Right cardiac atrium (tissue), 5 donors: ENCODE results near the gene CPXM2. TPM values are rescaled to one million over a fixed set of nuclear protein-coding genes. Genes with fewer than 3 reads are reported as not detected.
A peak's percentile ranks its signal among the peaks of the same experiment; 100 is the strongest.

Experiments
- ATAC-seq, 2 donors: fragments of 200-7000 bp; cut with Tn5 transposase; one replicate each; pipeline versions ENCODE4 v1.8.0 to v1.9.1; 2020; ENCODE audit warnings: moderate library complexity in 2 of 2, mild to moderate bottlenecking in 1 of 2
- DNase-seq, 3 donors: peaks; one replicate each; pipeline ENCODE4 v3.0.0-alpha.2; 2020
- H3K27ac ChIP-seq: one replicate; pipeline ENCODE4 v1.5.1; 2013; ENCODE audit warnings: mild to moderate bottlenecking, low read length, control low read depth, moderate library complexity
- H3K27me3 ChIP-seq: one replicate; pipeline ENCODE4 v1.6.1; 2013; ENCODE audit not compliant: control insufficient read depth, insufficient read depth
- H3K4me1 ChIP-seq: one replicate; pipeline ENCODE4 v1.6.1; 2013; ENCODE audit warnings: low read length; ENCODE audit not compliant: control insufficient read depth, insufficient read depth
- H3K4me3 ChIP-seq: one replicate; pipeline ENCODE4 v1.5.1; 2013; ENCODE audit warnings: low read length, control low read depth
- H3K9me3 ChIP-seq: one replicate; pipeline ENCODE4 v1.6.1; 2013; ENCODE audit warnings: low read length; ENCODE audit not compliant: control insufficient read depth
- WGBS: extraction: QIAGEN DNeasy Blood & Tissue Kit; methylation state at CpG from one replicate; pipeline ENCODE4 v1.1.7; 2013; 5-methylcytosine and 5-hydroxymethylcytosine counted together
- intact Hi-C, 4 donors: fragments of 100-400 bp; cut with DNase I; formaldehyde crosslinking; loops; one replicate each; pipeline versions ENCODE4 v1.11.0 to v1.14.0; 2022 to 2023
- polyA plus RNA-seq: library from polyadenylated mRNA; stranded (reverse); fragments of 200-250 nt; gene quantifications from one replicate; pipeline ENCODE4 v1.2.3, GENCODE V29; 2013
- total RNA-seq, 4 donors: library from RNA; stranded (reverse); fragmentation: NEBNext Ultra II Directional; extraction: Animal tissue kit (Norgen Biotek cat#: 25700); gene quantifications; one replicate each; pipeline ENCODE4 v1.2.1, GENCODE V29; 2021
- donor health status: healthy with polysubstance abuse.
- donor health status: DM: no; HTN: yes; CAD: no.
- donor health status: DM: no; HTN: no; CAD: no.
- donor health status: DM: no; HTN: yes; CAD: no; lungs with severe emphysema.
- donor health status: DM: yes; HTN: yes; CAD: no.

CPXM2 gene
- total and polyA plus RNA-seq, 5 donors: 2.1 to 12.8 (median 6.7) TPM

GRCh38 chr10:123904834-123905409 is 13.3 kb upstream of the CPXM2 start:
- no peaks in the 10 kb centered on the region for H3K27me3 ChIP-seq
- H3K4me3 ChIP-seq: no peak overlapping the region
- intact Hi-C loops: no loop called here
- no peaks in the 10 kb centered on the region for H3K9me3 ChIP-seq
- H3K4me1 ChIP-seq: no peaks in the 10 kb centered on the region
- DNase-seq (no peak), ATAC-seq (peak in 1 of 2 donors; percentile 16)
- WGBS: 50% methylated on average over 10 of the region's 10 CpGs
- no peak overlapping the region for H3K27ac ChIP-seq

- intact Hi-C loops: no loop called here
- DNase-seq: no peak
- ATAC-seq: no peak
- Histone ChIP-seq H3K9me3 (peaks cover 1% of the 10 kb centered on the region), H3K27me3 (no peaks in the 10 kb centered on the region), H3K27ac (no peak overlapping the region), H3K4me1 (no peaks in the 10 kb centered on the region), H3K4me3 (no peak overlapping the region)
- 38% methylated on average over 5 of the region's 5 CpGs for WGBS
Observed at GRCh38 chr10:123903621-123904020, 12.0 kb upstream of the CPXM2 start.

- Histone ChIP-seq H3K9me3 (peaks cover 1% of the 10 kb centered on the region), H3K4me1 (no peaks in the 10 kb centered on the region), H3K27ac (no peak overlapping the region), H3K27me3 (no peaks in the 10 kb centered on the region), H3K4me3 (no peak overlapping the region)
- DNase-seq: no peak
- 92% methylated on average over 4 of the region's 4 CpGs for WGBS
- intact Hi-C loops: no loop called here
- no peak for ATAC-seq
Observed at GRCh38 chr10:123901621-123902020, 10.0 kb upstream of the CPXM2 start.

- intact Hi-C loops: no loop called here
- ATAC-seq (no peak), DNase-seq (no peak)
- no peaks in the 10 kb centered on the region for H3K4me1 ChIP-seq
- peaks cover 1% of the 10 kb centered on the region for H3K9me3 ChIP-seq
- no peak overlapping the region for H3K27ac ChIP-seq
- no peak overlapping the region for H3K4me3 ChIP-seq
- WGBS: 71% methylated on average over 4 of the region's 4 CpGs
- H3K27me3 ChIP-seq: no peaks in the 10 kb centered on the region
Observed at GRCh38 chr10:123897146-123897545, 5.5 kb upstream of the CPXM2 start.

- H3K27me3 ChIP-seq: no peaks in the 10 kb centered on the region
- ATAC-seq: no peak
- 67% methylated on average over 4 of the region's 4 CpGs for WGBS
Observed at GRCh38 chr10:123896246-123896927, 4.8 kb upstream of the CPXM2 start.

GRCh38 chr10:123893651-123894050 is 2.0 kb upstream of the CPXM2 start:
- 75% methylated on average over 8 of the region's 8 CpGs for WGBS
- Histone ChIP-seq H3K4me3 (no peak overlapping the region), H3K4me1 (no peaks in the 10 kb centered on the region), H3K9me3 (no peaks in the 10 kb centered on the region), H3K27me3 (no peaks in the 10 kb centered on the region), H3K27ac (no peak overlapping the region)
- DNase-seq (no peak), ATAC-seq (no peak)
- intact Hi-C loops: no loop called here

More at GRCh38 chr10:123896246-123896927, 4.8 kb upstream of the CPXM2 start:
- intact Hi-C loops: no loop called here
- DNase-seq: no peak
- H3K27ac ChIP-seq: no peak overlapping the region
- peaks cover 1% of the 10 kb centered on the region for H3K9me3 ChIP-seq
- H3K4me3 ChIP-seq: no peak overlapping the region
- H3K4me1 ChIP-seq: no peaks in the 10 kb centered on the region

- peak in 1 of 2 donors; percentile 32 for ATAC-seq
- no peaks in the 10 kb centered on the region for H3K27me3 ChIP-seq
- no peaks in the 10 kb centered on the region for H3K9me3 ChIP-seq
- no peak overlapping the region for H3K4me3 ChIP-seq
- 37% methylated on average over 6 of the region's 6 CpGs for WGBS
- H3K4me1 ChIP-seq: no peaks in the 10 kb centered on the region
- intact Hi-C loops: no loop called here
- DNase-seq: no peak
- no peak overlapping the region for H3K27ac ChIP-seq
Observed at GRCh38 chr10:123890756-123891143, 857 bp downstream of the CPXM2 start.

GRCh38 chr10:123890226-123890625 is 1.4 kb downstream of the CPXM2 start:
- DNase-seq: peak in 1 of 3 donors; percentile 23
- no peak overlapping the region for H3K27ac ChIP-seq
- no peaks in the 10 kb centered on the region for H3K9me3 ChIP-seq
- no peaks in the 10 kb centered on the region for H3K27me3 ChIP-seq
- 66% methylated on average over 8 of the region's 8 CpGs for WGBS
- no peak overlapping the region for H3K4me3 ChIP-seq
- peak in 1 of 2 donors; percentile 41 for ATAC-seq
- H3K4me1 ChIP-seq: no peaks in the 10 kb centered on the region
- intact Hi-C loops: no loop called here

- intact Hi-C loops: no loop called here
- DNase-seq (no peak), ATAC-seq (no peak)
- Histone ChIP-seq H3K4me1 (no peaks in the 10 kb centered on the region), H3K4me3 (no peak overlapping the region), H3K9me3 (no peaks in the 10 kb centered on the region), H3K27me3 (no peaks in the 10 kb centered on the region), H3K27ac (no peak overlapping the region)
- WGBS: 78% methylated on average over 4 of the region's 4 CpGs
Observed at GRCh38 chr10:123889821-123890220, 1.8 kb downstream of the CPXM2 start.

- Histone ChIP-seq H3K27ac (no peak overlapping the region), H3K4me1 (no peaks in the 10 kb centered on the region), H3K27me3 (no peaks in the 10 kb centered on the region), H3K9me3 (no peaks in the 10 kb centered on the region), H3K4me3 (no peak overlapping the region)
- DNase-seq (no peak), ATAC-seq (no peak)
- 86% methylated on average over 5 of the region's 5 CpGs for WGBS
- intact Hi-C loops: no loop called here
Observed at GRCh38 chr10:123888751-123889150, 2.9 kb downstream of the CPXM2 start.

GRCh38 chr10:123888256-123888655 is 3.4 kb downstream of the CPXM2 start:
- no peaks in the 10 kb centered on the region for H3K4me1 ChIP-seq
- DNase-seq (no peak), ATAC-seq (no peak)
- 74% methylated on average over 3 of the region's 3 CpGs for WGBS
- intact Hi-C loops: no loop called here
- no peaks in the 10 kb centered on the region for H3K27me3 ChIP-seq
- no peak overlapping the region for H3K4me3 ChIP-seq
- H3K9me3 ChIP-seq: no peaks in the 10 kb centered on the region
- H3K27ac ChIP-seq: no peak overlapping the region
